ENCODE results near the gene OR51E2. TPM values are rescaled to one million over a fixed set of nuclear protein-coding genes. Genes with fewer than 3 reads are reported as not detected.

OR51E2 gene
- total RNA-seq, 1 experiment from 2014 or later, result not detected

DNA sequence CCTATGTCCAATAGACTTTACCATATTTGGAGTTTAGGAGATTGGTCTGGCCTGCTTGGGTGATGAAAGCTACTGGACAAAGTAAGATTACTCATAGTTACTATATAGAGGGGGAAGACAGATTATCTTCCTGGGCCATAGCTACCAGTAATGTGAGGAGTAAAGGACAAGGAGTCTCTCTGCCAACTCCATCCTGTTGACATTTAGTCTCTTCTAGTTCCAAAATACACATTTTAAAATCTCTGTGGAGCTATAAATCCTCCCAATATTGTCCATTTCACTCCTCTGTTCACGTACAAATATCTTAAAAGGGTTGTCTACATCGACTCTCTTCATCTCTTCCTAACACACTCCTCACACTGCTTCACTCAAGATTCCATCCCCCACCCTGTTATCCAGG is 61.5 kb downstream of the OR51E2 start:
- in situ Hi-C loops (cut with HindIII; ENCODE audit: low pct_unique_long_range_greater_than_20kb, low sequenced_read_pairs), result no loop called here
- no peak for DNase-seq (ENCODE audit: low read depth, low spot score)

Other genes with a start within 250 kb of the OR51E2 start
- gene OR52K2, start 248.6 kb downstream of the OR51E2 start, total RNA-seq (2014; rRNA removed; shearing (Covaris generic)), result not detected in 2 replicates
- gene OR52K1, start 215.2 kb downstream of the OR51E2 start, total RNA-seq (2014; rRNA removed; shearing (Covaris generic)), result not detected in 2 replicates
- not detected in 2 replicates for gene OR52M1, start 152.7 kb downstream of the OR51E2 start, total RNA-seq (2014; rRNA removed; shearing (Covaris generic))
- not detected in 2 replicates for gene OR52I2, start 116.1 kb downstream of the OR51E2 start, total RNA-seq (2014; rRNA removed; shearing (Covaris generic))
- not detected in 2 replicates for gene OR52I1, start 103.8 kb downstream of the OR51E2 start, total RNA-seq (2014; rRNA removed; shearing (Covaris generic))
- gene TRIM68, start 89.6 kb downstream of the OR51E2 start, total RNA-seq (2014; rRNA removed; shearing (Covaris generic)), result 8.8 and 12.2 TPM in 2 replicates
- not detected in 2 replicates for gene OR51D1, start 60.4 kb downstream of the OR51E2 start, total RNA-seq (2014; rRNA removed; shearing (Covaris generic))
- not detected in 2 replicates for gene OR51E1, start 53.9 kb downstream of the OR51E2 start, total RNA-seq (2014; rRNA removed; shearing (Covaris generic))
- gene MMP26, start 6.9 kb upstream of the OR51E2 start, total RNA-seq (2014; rRNA removed; shearing (Covaris generic)), result not detected in 2 replicates
- not detected in 2 replicates for gene OR51F1, start 72.1 kb upstream of the OR51E2 start, total RNA-seq (2014; rRNA removed; shearing (Covaris generic))
- gene OR52R1, start 106.5 kb upstream of the OR51E2 start, total RNA-seq (2014; rRNA removed; shearing (Covaris generic)), result not detected in 2 replicates
- not detected in 2 replicates for gene OR51F2, start 123.5 kb upstream of the OR51E2 start, total RNA-seq (2014; rRNA removed; shearing (Covaris generic))
- not detected in 2 replicates for gene OR51S1, start 151.4 kb upstream of the OR51E2 start, total RNA-seq (2014; rRNA removed; shearing (Covaris generic))
- gene OR51T1, start 184.0 kb upstream of the OR51E2 start, total RNA-seq (2014; rRNA removed; shearing (Covaris generic)), result not detected in 2 replicates
- gene OR51A7, start 205.9 kb upstream of the OR51E2 start, total RNA-seq (2014; rRNA removed; shearing (Covaris generic)), result not detected in 2 replicates
- gene OR51G2, start 221.5 kb upstream of the OR51E2 start, total RNA-seq (2014; rRNA removed; shearing (Covaris generic)), result not detected in 2 replicates
- gene OR51G1, start 226.5 kb upstream of the OR51E2 start, total RNA-seq (2014; rRNA removed; shearing (Covaris generic)), result not detected in 2 replicates
- gene OR51A4, start 249.8 kb upstream of the OR51E2 start, total RNA-seq (2014; rRNA removed; shearing (Covaris generic)), result not detected in 2 replicates